OCI-LY1 (cell line): ENCODE measurements around the gene NREP.

ENCODE experiments used
- CTCF ChIP-seq: fragments of 200-600 bp; sonication (generic), shearing (Covaris generic); IDR thresholded peaks from 2 replicates; pipeline ENCODE4 v1.5.1; 2017; ENCODE audit warnings: mild to moderate bottlenecking, antibody characterized with exemption, low read length, moderate library complexity, mixed read lengths
- EZH2 ChIP-seq: fragments of 200-600 bp; sonication (generic), shearing (Covaris generic); IDR thresholded peaks from 2 replicates; pipeline ENCODE4 v1.8.0; 2017; ENCODE audit warnings: borderline replicate concordance, mixed run types, mild to moderate bottlenecking, antibody characterized with exemption, low read length, moderate library complexity, mixed read lengths

- TF ChIP-seq CTCF, result no peak
- TF ChIP-seq EZH2, result no peak
Observed at GRCh38 chr5:111695991-111696390, 61.0 kb downstream of the NREP start.
